Astrocyte (in vitro differentiated cells and primary cell): Measurements from ENCODE around the gene CINP.

Source experiments
- EZH2 ChIP-seq: IDR thresholded peaks from 2 replicates; pipeline ENCODE4 v1.6.1; 2012; ENCODE audit warnings: mild to moderate bottlenecking, low read length, inconsistent platforms; ENCODE audit not compliant: insufficient read depth
- TF ChIP-seq, protein P1 (sequence below): IDR thresholded peaks from 2 replicates; pipeline ENCODE4 v1.5.1; 2011; ENCODE audit warnings: low read depth, mild to moderate bottlenecking, inconsistent platforms, low read length, moderate library complexity; ENCODE audit not compliant: insufficient read depth

DNA sequence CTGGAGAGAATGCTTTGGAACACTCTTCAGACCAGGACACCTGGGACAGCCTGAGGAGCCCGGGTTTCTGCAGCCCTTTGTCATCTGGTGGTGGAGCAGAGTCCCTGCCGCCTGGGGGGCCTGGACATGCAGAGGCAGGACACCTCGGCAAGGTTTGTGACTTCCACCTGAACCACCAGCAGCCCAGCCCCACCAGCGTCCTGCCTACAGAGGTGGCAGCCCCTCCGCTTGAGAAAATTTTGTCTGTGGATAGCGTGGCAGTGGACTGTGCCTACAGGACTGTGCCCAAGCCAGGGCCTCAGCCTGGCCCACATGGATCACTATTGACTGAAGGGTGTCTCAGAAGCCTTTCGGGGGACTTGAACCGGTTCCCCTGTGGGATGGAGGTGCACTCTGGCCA is 21.1 kb downstream of the CINP start:
- no peak for TF ChIP-seq EZH2
- TF ChIP-seq, protein P1, sequence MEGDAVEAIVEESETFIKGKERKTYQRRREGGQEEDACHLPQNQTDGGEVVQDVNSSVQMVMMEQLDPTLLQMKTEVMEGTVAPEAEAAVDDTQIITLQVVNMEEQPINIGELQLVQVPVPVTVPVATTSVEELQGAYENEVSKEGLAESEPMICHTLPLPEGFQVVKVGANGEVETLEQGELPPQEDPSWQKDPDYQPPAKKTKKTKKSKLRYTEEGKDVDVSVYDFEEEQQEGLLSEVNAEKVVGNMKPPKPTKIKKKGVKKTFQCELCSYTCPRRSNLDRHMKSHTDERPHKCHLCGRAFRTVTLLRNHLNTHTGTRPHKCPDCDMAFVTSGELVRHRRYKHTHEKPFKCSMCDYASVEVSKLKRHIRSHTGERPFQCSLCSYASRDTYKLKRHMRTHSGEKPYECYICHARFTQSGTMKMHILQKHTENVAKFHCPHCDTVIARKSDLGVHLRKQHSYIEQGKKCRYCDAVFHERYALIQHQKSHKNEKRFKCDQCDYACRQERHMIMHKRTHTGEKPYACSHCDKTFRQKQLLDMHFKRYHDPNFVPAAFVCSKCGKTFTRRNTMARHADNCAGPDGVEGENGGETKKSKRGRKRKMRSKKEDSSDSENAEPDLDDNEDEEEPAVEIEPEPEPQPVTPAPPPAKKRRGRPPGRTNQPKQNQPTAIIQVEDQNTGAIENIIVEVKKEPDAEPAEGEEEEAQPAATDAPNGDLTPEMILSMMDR, result no peak
